Right lobe of liver (tissue), 4 donors: ENCODE data around the gene MS4A7.

Source experiments
- CTCF ChIP-seq, 4 donors: fragments of 200-600 bp in 3 of 4; fragments of 450-650 bp in 1 of 4; IDR thresholded peaks; one replicate each; pipeline versions ENCODE4 v1.5.1 to v1.8.0; 2016 to 2022; ENCODE audit warnings: antibody characterized with exemption in 4 of 4, mild to moderate bottlenecking in 2 of 4
- POLR2A ChIP-seq: fragments of 450-650 bp; IDR thresholded peaks from one replicate; pipeline ENCODE4 v1.6.1; 2017; ENCODE audit warnings: antibody characterized with exemption, mild to moderate bottlenecking
- donor health status: DM: no; HTN: no; CAD: no.
- donor health status: DM: no; HTN: no; CAD: no.
- donor health status: DM: no; HTN: yes; CAD: no.

GRCh38 chr11:60345489-60345888 lies 32.8 kb upstream of the MS4A7 start:
- TF ChIP-seq CTCF (IDR thresholded peaks at IDR 0.05) (peak; percentile 20 to 41 (median 39)), POLR2A (no peak)
